ENCODE measurements around the gene CHPF.

DNA sequence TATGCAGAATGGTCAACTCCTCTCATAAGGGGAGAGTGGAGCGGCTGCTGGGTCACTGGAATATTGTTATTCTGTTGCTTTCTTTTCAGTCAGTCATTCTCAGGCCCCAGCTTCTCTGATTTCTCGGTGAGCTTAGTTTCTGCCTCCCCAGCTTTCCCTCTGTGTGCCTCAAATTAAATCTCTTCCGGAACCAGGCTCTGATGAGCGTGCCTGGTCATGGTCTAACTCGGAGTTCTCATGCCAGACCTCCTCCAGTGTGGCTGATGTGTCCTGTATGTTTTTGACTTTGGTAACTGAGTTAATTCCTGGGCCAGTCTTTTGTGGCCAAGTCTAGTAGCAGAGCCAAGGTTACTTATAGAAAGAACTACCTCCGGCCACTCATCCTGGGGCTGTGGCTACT lies 49.1 kb upstream of the CHPF start:
- TF ChIP-seq POLR2A (IDR thresholded peaks at IDR 0.05; ENCODE audit: borderline replicate concordance, extremely low read depth, insufficient read depth, insufficient read length): no peak
- TF ChIP-seq POLR2AphosphoS5 (IDR thresholded peaks at IDR 0.05; ENCODE audit: low read depth, low read length): no peak
- TF ChIP-seq, protein P1, sequence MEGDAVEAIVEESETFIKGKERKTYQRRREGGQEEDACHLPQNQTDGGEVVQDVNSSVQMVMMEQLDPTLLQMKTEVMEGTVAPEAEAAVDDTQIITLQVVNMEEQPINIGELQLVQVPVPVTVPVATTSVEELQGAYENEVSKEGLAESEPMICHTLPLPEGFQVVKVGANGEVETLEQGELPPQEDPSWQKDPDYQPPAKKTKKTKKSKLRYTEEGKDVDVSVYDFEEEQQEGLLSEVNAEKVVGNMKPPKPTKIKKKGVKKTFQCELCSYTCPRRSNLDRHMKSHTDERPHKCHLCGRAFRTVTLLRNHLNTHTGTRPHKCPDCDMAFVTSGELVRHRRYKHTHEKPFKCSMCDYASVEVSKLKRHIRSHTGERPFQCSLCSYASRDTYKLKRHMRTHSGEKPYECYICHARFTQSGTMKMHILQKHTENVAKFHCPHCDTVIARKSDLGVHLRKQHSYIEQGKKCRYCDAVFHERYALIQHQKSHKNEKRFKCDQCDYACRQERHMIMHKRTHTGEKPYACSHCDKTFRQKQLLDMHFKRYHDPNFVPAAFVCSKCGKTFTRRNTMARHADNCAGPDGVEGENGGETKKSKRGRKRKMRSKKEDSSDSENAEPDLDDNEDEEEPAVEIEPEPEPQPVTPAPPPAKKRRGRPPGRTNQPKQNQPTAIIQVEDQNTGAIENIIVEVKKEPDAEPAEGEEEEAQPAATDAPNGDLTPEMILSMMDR (IDR thresholded peaks at IDR 0.05 in 2 of 3, conservative IDR thresholded peaks at IDR 0.05 in 1 of 3; ENCODE audit: borderline replicate concordance in 1 of 3, insufficient read depth in 1 of 3, low read depth in 2 of 3, low read length in 2 of 3): no peak
- no peak for TF ChIP-seq ZNF274 (IDR thresholded peaks at IDR 0.05; ENCODE audit: low read depth, low read length)
- TF ChIP-seq EZH2phosphoT487 (IDR thresholded peaks at IDR 0.05; ENCODE audit: borderline replicate concordance): no peak
- TF ChIP-seq, protein P2, sequence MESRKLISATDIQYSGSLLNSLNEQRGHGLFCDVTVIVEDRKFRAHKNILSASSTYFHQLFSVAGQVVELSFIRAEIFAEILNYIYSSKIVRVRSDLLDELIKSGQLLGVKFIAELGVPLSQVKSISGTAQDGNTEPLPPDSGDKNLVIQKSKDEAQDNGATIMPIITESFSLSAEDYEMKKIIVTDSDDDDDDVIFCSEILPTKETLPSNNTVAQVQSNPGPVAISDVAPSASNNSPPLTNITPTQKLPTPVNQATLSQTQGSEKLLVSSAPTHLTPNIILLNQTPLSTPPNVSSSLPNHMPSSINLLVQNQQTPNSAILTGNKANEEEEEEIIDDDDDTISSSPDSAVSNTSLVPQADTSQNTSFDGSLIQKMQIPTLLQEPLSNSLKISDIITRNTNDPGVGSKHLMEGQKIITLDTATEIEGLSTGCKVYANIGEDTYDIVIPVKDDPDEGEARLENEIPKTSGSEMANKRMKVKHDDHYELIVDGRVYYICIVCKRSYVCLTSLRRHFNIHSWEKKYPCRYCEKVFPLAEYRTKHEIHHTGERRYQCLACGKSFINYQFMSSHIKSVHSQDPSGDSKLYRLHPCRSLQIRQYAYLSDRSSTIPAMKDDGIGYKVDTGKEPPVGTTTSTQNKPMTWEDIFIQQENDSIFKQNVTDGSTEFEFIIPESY (IDR thresholded peaks at IDR 0.05; ENCODE audit: extremely low read depth, insufficient replicate concordance, low read length): no peak
- TF ChIP-seq CBX3 (IDR thresholded peaks at IDR 0.05; ENCODE audit: low read depth): no peak
- TF ChIP-seq, protein P3, sequence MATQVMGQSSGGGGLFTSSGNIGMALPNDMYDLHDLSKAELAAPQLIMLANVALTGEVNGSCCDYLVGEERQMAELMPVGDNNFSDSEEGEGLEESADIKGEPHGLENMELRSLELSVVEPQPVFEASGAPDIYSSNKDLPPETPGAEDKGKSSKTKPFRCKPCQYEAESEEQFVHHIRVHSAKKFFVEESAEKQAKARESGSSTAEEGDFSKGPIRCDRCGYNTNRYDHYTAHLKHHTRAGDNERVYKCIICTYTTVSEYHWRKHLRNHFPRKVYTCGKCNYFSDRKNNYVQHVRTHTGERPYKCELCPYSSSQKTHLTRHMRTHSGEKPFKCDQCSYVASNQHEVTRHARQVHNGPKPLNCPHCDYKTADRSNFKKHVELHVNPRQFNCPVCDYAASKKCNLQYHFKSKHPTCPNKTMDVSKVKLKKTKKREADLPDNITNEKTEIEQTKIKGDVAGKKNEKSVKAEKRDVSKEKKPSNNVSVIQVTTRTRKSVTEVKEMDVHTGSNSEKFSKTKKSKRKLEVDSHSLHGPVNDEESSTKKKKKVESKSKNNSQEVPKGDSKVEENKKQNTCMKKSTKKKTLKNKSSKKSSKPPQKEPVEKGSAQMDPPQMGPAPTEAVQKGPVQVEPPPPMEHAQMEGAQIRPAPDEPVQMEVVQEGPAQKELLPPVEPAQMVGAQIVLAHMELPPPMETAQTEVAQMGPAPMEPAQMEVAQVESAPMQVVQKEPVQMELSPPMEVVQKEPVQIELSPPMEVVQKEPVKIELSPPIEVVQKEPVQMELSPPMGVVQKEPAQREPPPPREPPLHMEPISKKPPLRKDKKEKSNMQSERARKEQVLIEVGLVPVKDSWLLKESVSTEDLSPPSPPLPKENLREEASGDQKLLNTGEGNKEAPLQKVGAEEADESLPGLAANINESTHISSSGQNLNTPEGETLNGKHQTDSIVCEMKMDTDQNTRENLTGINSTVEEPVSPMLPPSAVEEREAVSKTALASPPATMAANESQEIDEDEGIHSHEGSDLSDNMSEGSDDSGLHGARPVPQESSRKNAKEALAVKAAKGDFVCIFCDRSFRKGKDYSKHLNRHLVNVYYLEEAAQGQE (IDR thresholded peaks at IDR 0.05; ENCODE audit: low read depth): no peak
- TF ChIP-seq JUND (IDR thresholded peaks at IDR 0.05): no peak

Data from HCT116 (cell line).